A549 (cell line): ENCODE data around the gene MYOM1. TPM values are rescaled to one million over a fixed set of nuclear protein-coding genes. Genes with fewer than 3 reads are reported as not detected.

Experiments used
- ATAC-seq, 2 experiments: fragments of 200-7000 bp in 1 of 2; fragments of >200 bp in 1 of 2; cut with Nextera tagmentation in 1 of 2; cut with Tn5 transposase in 1 of 2; 3 replicates each; pipeline versions ENCODE4 v1.8.0 to v1.9.1; 2018 to 2020; ENCODE audit warnings: mild to moderate bottlenecking in 1 of 2, moderate library complexity in 1 of 2
- CTCF ChIA-PET: fragments of 300-600 bp; sonication (Branson Sonifier 250); formaldehyde crosslinking; extraction: SDS; loops from one replicate; lab custom pipeline; 2021; ENCODE audit warnings: antibody characterized with exemption, inconsistent platforms; lab: Yijun Ruan, JAX
- POLR2A ChIA-PET: fragments of 350-600 bp; formaldehyde crosslinking; extraction: SDS; loops from one replicate; lab custom pipeline; 2021; ENCODE audit warnings: antibody characterized with exemption, inconsistent platforms; lab: Yijun Ruan, JAX
- DNase-seq, 2 experiments: peaks; one replicate each; pipeline versions ENCODE4 v3.0.0 to v3.0.0-alpha.2; 2011 to 2016; ENCODE audit warnings: low read depth in 1 of 2, low spot score in 1 of 2
- FAIRE-seq: peaks from 2 replicates; lab custom pipeline; 2011; peaks lifted over from hg19 to GRCh38; lab: Jason Lieb, UNC
- H3K27ac ChIP-seq, 2 experiments: fragments of >200 bp; sonication (Bioruptor Twin); formaldehyde crosslinking; 3 replicates each; pipeline ENCODE4 v1.5.1; 2016 to 2017
- H3K4me1 ChIP-seq: fragments of >200 bp; sonication (Bioruptor Twin); formaldehyde crosslinking; 3 replicates; pipeline ENCODE4 v1.6.1; 2016
- H3K4me2 ChIP-seq: fragments of >200 bp; sonication (Bioruptor Twin); formaldehyde crosslinking; 3 replicates; pipeline ENCODE4 v1.6.1; 2016
- H3K4me3 ChIP-seq: fragments of >200 bp; sonication (Bioruptor Twin); formaldehyde crosslinking; 3 replicates; pipeline ENCODE4 v1.5.1; 2016
- H3K9me3 ChIP-seq: fragments of >200 bp; sonication (Bioruptor Twin); formaldehyde crosslinking; 3 replicates; pipeline ENCODE4 v1.6.1; 2016
- ATOH8 ChIP-seq: fragments of 250-450 bp; sonication (Bioruptor Pico); IDR thresholded peaks from 2 replicates; pipeline ENCODE4 v1.5.0; 2020; ENCODE audit warnings: low read depth, mild to moderate bottlenecking, moderate library complexity
- CBX2 ChIP-seq: fragments of 200-600 bp; sonication (generic); IDR thresholded peaks from 2 replicates; pipeline ENCODE4 v1.6.1; 2016; ENCODE audit warnings: low read depth, mild to moderate bottlenecking, borderline replicate concordance
- CBX8 ChIP-seq: fragments of 200-600 bp; sonication (generic); IDR thresholded peaks from 2 replicates; pipeline ENCODE4 v1.6.1; 2016
- CHD2 ChIP-seq: fragments of 150-350 bp; IDR thresholded peaks from 2 replicates; pipeline ENCODE4 v1.6.1; 2014; ENCODE audit warnings: low read length; ENCODE audit not compliant: partially characterized antibody
- CHD4 ChIP-seq: fragments of 200-600 bp; sonication (generic); IDR thresholded peaks from 2 replicates; pipeline ENCODE4 v1.6.1; 2016; ENCODE audit warnings: antibody characterized with exemption, mild to moderate bottlenecking, borderline replicate concordance
- CTCF ChIP-seq: fragments of >200 bp; sonication (Bioruptor Twin); formaldehyde crosslinking; IDR thresholded peaks from 3 replicates; pipeline ENCODE4 v1.5.1; 2016
- E2F6 ChIP-seq: IDR thresholded peaks from 2 replicates; pipeline ENCODE4 v1.6.1; 2012; ENCODE audit warnings: low read depth, borderline replicate concordance
- EHMT2 ChIP-seq: fragments of 200-600 bp; sonication (generic); IDR thresholded peaks from 2 replicates; pipeline ENCODE4 v1.6.1; 2016; ENCODE audit warnings: antibody characterized with exemption, low read depth, mild to moderate bottlenecking, moderate library complexity
- EP300 ChIP-seq, 2 experiments: fragments of >200 bp; sonication (Bioruptor Twin); formaldehyde crosslinking; IDR thresholded peaks; 2 replicates in 1 of 2; 3 replicates in 1 of 2; pipeline ENCODE4 v1.6.1; 2016 to 2017
- FOSL2 ChIP-seq, 2 experiments: fragments of 450-650 bp in 1 of 2; fragments of >200 bp in 1 of 2; sonication (Bioruptor Twin) in 1 of 2; formaldehyde crosslinking; IDR thresholded peaks; 2 replicates each; pipeline versions ENCODE4 v1.5.0 to v1.6.1; 2016 to 2020; ENCODE audit warnings: mild to moderate bottlenecking in 1 of 2, moderate library complexity in 1 of 2
- FOXS1 ChIP-seq: fragments of 250-450 bp; sonication (Bioruptor Pico); IDR thresholded peaks from 2 replicates; pipeline ENCODE4 v1.5.0; 2020; ENCODE audit warnings: mild to moderate bottlenecking, moderate library complexity
- HDAC2 ChIP-seq: fragments of 200-600 bp; sonication (generic); IDR thresholded peaks from 2 replicates; pipeline ENCODE4 v1.6.1; 2016
- HES2 ChIP-seq: fragments of >200 bp; sonication (Bioruptor Twin); formaldehyde crosslinking; IDR thresholded peaks from 2 replicates; pipeline ENCODE4 v1.6.1; 2016
- HMGXB4 ChIP-seq: fragments of 250-450 bp; sonication (Bioruptor Pico); IDR thresholded peaks from 2 replicates; pipeline ENCODE4 v1.5.0; 2021; ENCODE audit warnings: mild to moderate bottlenecking, moderate library complexity, borderline replicate concordance
- HOXB13 ChIP-seq: fragments of 250-450 bp; sonication (Bioruptor Pico); IDR thresholded peaks from 2 replicates; pipeline ENCODE4 v1.5.0; 2020; ENCODE audit warnings: low read depth, mild to moderate bottlenecking, moderate library complexity
- JUN ChIP-seq, 2 experiments: fragments of >200 bp; sonication (Bioruptor Twin); formaldehyde crosslinking; IDR thresholded peaks; 2 replicates in 1 of 2; 3 replicates in 1 of 2; pipeline ENCODE4 v1.6.1; 2016 to 2017
- KDM1A ChIP-seq: fragments of 200-600 bp; sonication (generic); IDR thresholded peaks from 2 replicates; pipeline ENCODE4 v1.6.1; 2016; ENCODE audit warnings: low read depth, mild to moderate bottlenecking
- MYC ChIP-seq: IDR thresholded peaks from 2 replicates; pipeline ENCODE4 v1.6.1; 2012; ENCODE audit warnings: mild to moderate bottlenecking, inconsistent platforms, low read length, improper control_type of control experiment, borderline replicate concordance
- NPAS2 ChIP-seq: fragments of 250-450 bp; sonication (Bioruptor Pico); IDR thresholded peaks from 2 replicates; pipeline ENCODE4 v1.8.0; 2022; ENCODE audit warnings: mild to moderate bottlenecking, moderate library complexity, borderline replicate concordance
- POLR2A ChIP-seq: IDR thresholded peaks from 2 replicates; pipeline ENCODE4 v1.6.1; 2012; ENCODE audit warnings: mild to moderate bottlenecking, low read length
- POLR2AphosphoS2 ChIP-seq: conservative IDR thresholded peaks from 2 replicates; pipeline ENCODE4 v1.6.1; 2012; ENCODE audit warnings: low read length, improper control_type of control experiment, inconsistent platforms
- RARB ChIP-seq: fragments of 250-450 bp; sonication (Bioruptor Pico); IDR thresholded peaks from 2 replicates; pipeline ENCODE4 v1.8.0; 2021; ENCODE audit warnings: mild to moderate bottlenecking, moderate library complexity
- RCOR1 ChIP-seq: fragments of 150-350 bp; IDR thresholded peaks from 2 replicates; pipeline ENCODE4 v1.6.1; 2014; ENCODE audit warnings: antibody characterized with exemption, low read length, low read depth
- RFX5 ChIP-seq: fragments of 450-650 bp; IDR thresholded peaks from 2 replicates; pipeline ENCODE4 v1.7.1; 2014; ENCODE audit warnings: antibody characterized with exemption, mild to moderate bottlenecking, moderate library complexity
- RNF2 ChIP-seq: fragments of 200-600 bp; sonication (generic); IDR thresholded peaks from 2 replicates; pipeline ENCODE4 v1.6.1; 2016; ENCODE audit warnings: low read depth, mild to moderate bottlenecking, antibody characterized with exemption, moderate library complexity, borderline replicate concordance
- SMC3 ChIP-seq: fragments of >200 bp; sonication (Bioruptor Twin); formaldehyde crosslinking; IDR thresholded peaks from 3 replicates; pipeline ENCODE4 v1.6.1; 2018; ENCODE audit warnings: inconsistent platforms
- SREBF2 ChIP-seq: fragments of 450-650 bp; IDR thresholded peaks from 2 replicates; pipeline ENCODE4 v1.6.1; 2014; ENCODE audit warnings: mild to moderate bottlenecking, moderate library complexity
- ZSCAN20 ChIP-seq: fragments of 250-450 bp; sonication (Bioruptor Pico); IDR thresholded peaks from 2 replicates; pipeline ENCODE4 v1.8.0; 2022; ENCODE audit warnings: mild to moderate bottlenecking, moderate library complexity
- WGBS: methylation state at CpG from one replicate; pipeline ENCODE4 v1.1.6; 2017; ENCODE audit errors: missing lambda C conversion rate; 5-methylcytosine and 5-hydroxymethylcytosine counted together
- polyA plus RNA-seq, 4 experiments: library from polyadenylated mRNA; depleted of rRNA in 3 of 4; stranded (reverse); fragments of >200 nt; fragmentation: RNase III in 1 of 4; extraction: RNeasy Plus Mini Kit Qiagen cat#74134 plus additional on column Dnase treatment in 1 of 4; gene quantifications; 2 replicates in 3 of 4; 3 replicates in 1 of 4; pipeline ENCODE4 v1.2.3, GENCODE V29; 2011 to 2017

MYOM1 gene
- polyA plus RNA-seq, 2 of the 4 experiments (the other 2 are of a cell fraction): 0.18 to 0.30 TPM

GRCh38 chr18:3245853-3246634, 26.3 kb upstream of the MYOM1 start (continued):
- TF ChIP-seq CTCF: peak; percentile 81
- TF ChIP-seq EP300 (IDR thresholded peaks at IDR 0.05): no peak
- TF ChIP-seq CHD4: no peak
- no peak for TF ChIP-seq POLR2A
- no peak for TF ChIP-seq MYC
- no peak for TF ChIP-seq RARB (CRISPR knock-in tag)
- no peak for TF ChIP-seq HDAC2
- no peak for TF ChIP-seq CHD2
- TF ChIP-seq SMC3: peak; percentile 90
- no peak for TF ChIP-seq NPAS2
- TF ChIP-seq RNF2: no peak
- no peak for TF ChIP-seq RFX5
- no peak for TF ChIP-seq HOXB13 (CRISPR knock-in tag)

- Histone ChIP-seq H3K27ac (peak overlapping the region; percentile 93 to 98; a peak in 5 of 6 replicates), H3K4me1 (peaks cover 15% of the 10 kb centered on the region), H3K4me3 (peak overlapping the region; percentile 41; the same call in 1 of the 3 replicates), H3K9me3 (peaks cover 6% of the 10 kb centered on the region; the same call in 1 of the 3 replicates), H3K4me2 (peak overlapping the region; percentile 71)
- FAIRE-seq (no peak), DNase-seq (no peak), ATAC-seq (no peak)
- CTCF ChIA-PET: interaction anchor here (0.6 to 3.1 kb wide), 26 partner anchors 12 to 1554 kb away, joined by 3 to 35 read pairs (median 6); no protein-coding TSS in a partner anchor
- POLR2A ChIA-PET: interaction anchor here (0.7 kb wide), 1 partner anchor 312 kb away, joined by 3 read pairs; no protein-coding TSS in a partner anchor
- TF ChIP-seq JUN (IDR thresholded peaks at IDR 0.05) (no peak), POLR2A (no peak), HES2 (no peak), EHMT2 (no peak), SREBF2 (no peak), CBX8 (no peak), E2F6 (no peak), ATOH8 (CRISPR knock-in tag) (no peak), POLR2AphosphoS2 (no peak), FOXS1 (no peak)
- 50% methylated on average over 1 of the region's 1 CpG for WGBS
Measured at GRCh38 chr18:3245185-3245564, 25.4 kb upstream of the MYOM1 start.

GRCh38 chr18:3238742-3239141, 19.0 kb upstream of the MYOM1 start:
- no peak overlapping the region for H3K27ac ChIP-seq
- ATAC-seq (peak in 1 of 2 experiments; percentile 71; a peak in 3 of 6 replicates), FAIRE-seq (no peak)
- ChIA-PET CTCF (interaction anchor here (0.5 to 1.6 kb wide), 7 partner anchors 11 to 1134 kb away, joined by 3 to 5 read pairs (median 3); partner anchors contain the start of gene MYOM1), POLR2A (no interaction called here)
- H3K9me3 ChIP-seq: peaks cover 6% of the 10 kb centered on the region; the same call in 1 of the 3 replicates
- no peak for TF ChIP-seq HMGXB4
- TF ChIP-seq RCOR1: no peak
- TF ChIP-seq FOXS1: no peak
- no peak for TF ChIP-seq E2F6
- TF ChIP-seq KDM1A: no peak
- TF ChIP-seq CBX2: no peak
- TF ChIP-seq ZSCAN20: no peak
- no peak for TF ChIP-seq FOSL2 (IDR thresholded peaks at IDR 0.05)
- TF ChIP-seq FOSL2 (CRISPR knock-in tag; IDR thresholded peaks at IDR 0.05): no peak
- TF ChIP-seq, all 56 proteins: peak for 0
- WGBS: 36% methylated on average over 2 of the region's 2 CpGs
- DNase-seq: no peak
- Histone ChIP-seq H3K4me1 (no peaks in the 10 kb centered on the region), H3K4me2 (no peak overlapping the region), H3K4me3 (no peak overlapping the region)
